D721Med (cell line): ENCODE data around the gene ACTRT2.

Experiments
- DNase-seq: peaks from one replicate; pipeline ENCODE4 v3.0.0; 2011; ENCODE audit warnings: low spot score; ENCODE audit not compliant: insufficient read length
- FAIRE-seq: peaks from 2 replicates; lab custom pipeline; 2011; peaks lifted over from hg19 to GRCh38; lab: Jason Lieb, UNC
- CTCF ChIP-seq: IDR thresholded peaks from 2 replicates; pipeline ENCODE4 v1.5.1; 2012; ENCODE audit warnings: mild to moderate bottlenecking, control low read depth; ENCODE audit not compliant: insufficient read depth; ENCODE audit errors: missing control alignments

Gene ACTRT2

DNA sequence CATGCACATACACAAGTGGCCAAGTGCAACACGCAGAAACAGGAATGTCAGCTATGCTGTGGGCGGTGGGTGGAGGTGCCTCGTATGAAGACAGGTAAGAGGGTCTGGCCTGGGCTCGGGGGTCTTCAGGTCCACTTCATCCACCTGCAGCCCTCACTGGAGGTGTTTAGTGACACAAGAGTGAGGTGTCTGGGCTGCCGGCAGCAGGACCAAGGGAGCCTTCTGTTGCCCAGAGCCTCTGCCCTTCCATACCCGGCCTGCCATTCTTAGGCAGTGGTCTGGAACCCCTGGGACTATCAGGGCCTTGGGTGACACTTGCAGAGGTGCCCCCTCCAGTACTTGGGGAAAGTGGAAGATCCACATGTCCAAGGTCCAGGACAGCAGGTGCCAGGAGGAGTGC is 21.7 kb upstream of the ACTRT2 start:
- no peak for DNase-seq
- no peak for FAIRE-seq
- no peak for TF ChIP-seq CTCF

DNA sequence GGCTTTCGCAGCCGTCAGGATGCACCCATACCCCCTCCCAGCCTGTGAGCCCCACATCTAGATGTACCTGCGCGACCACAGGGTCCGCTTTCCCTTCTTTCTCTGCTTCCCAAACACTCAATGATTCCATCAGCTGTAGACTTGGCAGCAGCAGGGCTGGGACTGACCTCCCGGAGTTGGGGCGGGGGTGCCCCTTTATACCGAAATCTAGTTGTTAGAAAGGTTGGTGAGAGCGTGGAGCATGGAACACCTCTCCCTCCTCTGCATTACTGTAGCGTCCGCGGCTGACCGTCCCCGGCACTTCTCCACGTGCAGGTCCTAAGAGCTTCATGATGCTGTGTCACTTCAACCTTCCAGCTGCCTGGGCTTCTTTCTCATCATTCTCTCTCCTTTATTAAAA is 21.1 kb upstream of the ACTRT2 start:
- TF ChIP-seq CTCF, result no peak
- no peak for FAIRE-seq
- no peak for DNase-seq

DNA sequence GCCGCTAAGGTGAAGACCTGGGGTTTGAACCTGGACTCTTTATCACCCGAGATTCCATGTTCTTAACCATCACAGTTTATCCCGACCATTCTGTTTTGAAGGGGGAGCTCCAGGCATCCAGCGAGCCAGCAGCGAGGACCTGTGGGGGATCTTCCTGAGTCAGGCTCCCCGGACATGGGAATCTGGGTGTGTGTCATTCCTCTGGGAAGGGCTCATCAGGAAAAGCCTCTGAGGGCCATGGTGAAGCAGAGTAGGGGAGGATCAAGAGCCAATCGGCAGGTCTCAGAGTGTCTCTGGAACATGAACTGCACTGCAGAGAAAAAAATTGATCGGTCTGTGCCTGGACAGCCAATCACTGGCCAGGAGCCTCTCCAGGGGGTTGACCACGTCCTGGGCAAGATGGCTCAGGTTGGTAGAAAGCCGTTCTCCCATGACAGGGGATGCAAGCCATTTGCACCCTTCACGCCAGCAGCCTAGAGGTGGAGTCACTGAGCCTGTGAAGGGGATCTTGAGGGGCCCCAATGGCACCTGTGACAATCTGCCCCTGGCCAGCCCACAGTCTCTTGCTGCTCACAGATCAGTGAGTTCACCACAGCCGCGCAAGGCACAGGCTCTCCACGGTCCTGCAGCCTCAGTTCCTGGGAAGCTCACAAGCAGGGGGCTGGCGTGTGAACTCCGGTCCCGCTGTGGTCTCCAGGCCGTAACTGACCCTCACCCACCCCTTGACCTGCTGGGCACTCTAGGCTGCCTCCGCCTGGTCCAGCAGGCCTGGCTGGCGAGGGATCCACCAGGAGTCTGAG is 20.4 kb upstream of the ACTRT2 start:
- DNase-seq (no peak), FAIRE-seq (no peak)
- no peak for TF ChIP-seq CTCF

GRCh38 chr1:3001471-3002348 is 19.6 kb upstream of the ACTRT2 start:
- FAIRE-seq (no peak), DNase-seq (no peak)
- no peak for TF ChIP-seq CTCF

DNA sequence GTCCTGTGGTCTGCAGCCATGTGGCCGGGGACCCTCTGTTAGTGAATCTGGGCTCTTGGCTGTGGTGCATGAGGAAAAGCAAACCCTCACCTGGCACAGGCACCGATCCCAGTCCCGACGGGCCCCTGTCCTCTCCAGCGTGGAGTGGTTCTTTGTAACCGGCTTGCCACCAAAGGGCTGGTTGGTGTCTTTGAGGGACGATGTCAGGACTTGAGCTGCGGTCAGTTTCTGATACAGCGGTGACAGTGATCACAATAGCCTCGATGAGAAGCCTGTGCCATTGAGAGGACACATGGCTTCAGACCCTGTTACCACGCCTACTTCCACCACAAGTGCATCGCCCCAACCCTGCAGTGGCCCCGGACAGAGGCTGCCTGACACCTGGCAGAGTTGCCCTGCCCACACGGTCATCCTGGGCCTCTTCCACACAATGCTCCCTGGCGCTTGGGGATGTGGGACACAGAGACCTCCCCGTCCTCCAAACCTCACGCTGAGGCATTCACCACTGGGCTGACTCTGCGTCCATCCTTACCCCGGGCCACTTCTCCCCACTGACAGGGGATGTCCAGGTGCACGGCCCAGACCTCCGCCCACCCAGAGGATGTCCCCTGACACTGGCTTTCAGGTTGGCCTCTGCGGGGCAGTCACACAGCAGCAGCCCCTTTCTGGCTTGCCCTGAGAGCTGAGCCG is 18.8 kb upstream of the ACTRT2 start:
- FAIRE-seq (no peak), DNase-seq (no peak)
- no peak for TF ChIP-seq CTCF

GRCh38 chr1:3003039-3003940 is 18.0 kb upstream of the ACTRT2 start:
- TF ChIP-seq CTCF, result no peak
- FAIRE-seq (no peak), DNase-seq (no peak)
